ENCODE data around the gene VPS51. TPM values are rescaled to one million over a fixed set of nuclear protein-coding genes. Genes with fewer than 3 reads are reported as not detected.
"Not testable (repeated sequence)": the region's sequence is repeated elsewhere in the genome, so short reads cannot be mapped to it uniquely, and the experiment has no call there.

Gene VPS51
- total and polyA plus RNA-seq, 2 experiments from 2014 or later = 45.3 to 450 TPM

DNA sequence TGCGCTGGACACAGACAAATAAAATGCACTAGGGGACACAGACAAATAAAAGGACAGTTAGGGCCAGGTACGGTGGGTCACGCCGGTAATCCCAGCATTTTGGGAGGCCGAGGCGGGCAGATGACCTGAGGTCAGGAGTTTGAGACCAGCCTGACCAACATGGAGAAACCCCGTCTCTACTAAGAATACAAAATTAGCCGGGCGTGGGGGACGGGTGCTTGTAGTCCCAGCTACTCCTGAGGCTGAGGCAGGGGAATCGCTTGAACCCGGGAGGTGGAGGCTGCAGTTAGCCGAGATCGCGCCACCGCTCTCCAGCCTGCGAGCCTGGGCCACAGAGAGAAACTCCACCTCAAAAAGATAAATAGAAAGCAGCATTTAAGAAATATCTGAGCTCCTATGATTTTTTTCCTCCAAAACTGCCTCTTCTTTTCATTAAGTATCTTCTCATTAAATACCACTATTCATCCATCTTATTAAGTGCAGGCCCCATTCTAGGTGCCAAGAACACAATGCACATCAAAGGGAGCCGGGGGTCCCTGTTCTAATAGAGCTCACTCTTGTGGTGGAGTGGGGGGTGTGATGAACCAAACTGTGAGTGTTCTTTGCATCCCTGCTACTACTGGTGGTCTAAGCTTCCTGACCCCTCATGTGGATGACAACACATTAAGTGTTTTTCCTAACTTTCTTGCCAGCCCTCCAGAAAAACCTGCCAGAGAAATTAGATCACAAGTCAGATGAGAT is 22.3 kb downstream of the VPS51 start:
- Mint-ChIP-seq H3K27me3 (ENCODE audit: insufficient read depth, low read depth, poor library complexity) (peaks cover 41% of the 10 kb centered on the region), H3K36me3 (ENCODE audit: low read depth) (peaks cover 66% of the 10 kb centered on the region), H3K4me3 (peak overlapping the region; percentile 92), H3K4me1 (peaks cover 29% of the 10 kb centered on the region), H3K27ac (peak overlapping the region; percentile 95), H3K9me3 (no peaks in the 10 kb centered on the region; the same call in 1 of the 3 replicates)
- H3K4me2 ChIP-seq = no peak overlapping the region
- no peaks in the 10 kb centered on the region for H3K27me3 ChIP-seq (ENCODE audit: insufficient read depth)
- H4K20me1 ChIP-seq (replicated peaks; ENCODE audit: insufficient read depth) = peaks cover 12% of the 10 kb centered on the region
- peaks cover 18% of the 10 kb centered on the region for H3K36me3 ChIP-seq (ENCODE audit: insufficient read depth)
- H3K4me3 ChIP-seq = no peak overlapping the region
- DNase-seq (ENCODE audit: low spot score) (no peak), ATAC-seq (no peak)
- no peak; the same call in 1 of the 2 replicates for TF ChIP-seq POLR2AphosphoS5 (IDR thresholded peaks at IDR 0.05; ENCODE audit: low read depth)
- TF ChIP-seq NANOG (IDR thresholded peaks at IDR 0.05; ENCODE audit: borderline replicate concordance) = no peak
- no peak for TF ChIP-seq ZNF331 (CRISPR knock-in tag; IDR thresholded peaks at IDR 0.05; ENCODE audit: low read depth)
- TF ChIP-seq, protein P1, sequence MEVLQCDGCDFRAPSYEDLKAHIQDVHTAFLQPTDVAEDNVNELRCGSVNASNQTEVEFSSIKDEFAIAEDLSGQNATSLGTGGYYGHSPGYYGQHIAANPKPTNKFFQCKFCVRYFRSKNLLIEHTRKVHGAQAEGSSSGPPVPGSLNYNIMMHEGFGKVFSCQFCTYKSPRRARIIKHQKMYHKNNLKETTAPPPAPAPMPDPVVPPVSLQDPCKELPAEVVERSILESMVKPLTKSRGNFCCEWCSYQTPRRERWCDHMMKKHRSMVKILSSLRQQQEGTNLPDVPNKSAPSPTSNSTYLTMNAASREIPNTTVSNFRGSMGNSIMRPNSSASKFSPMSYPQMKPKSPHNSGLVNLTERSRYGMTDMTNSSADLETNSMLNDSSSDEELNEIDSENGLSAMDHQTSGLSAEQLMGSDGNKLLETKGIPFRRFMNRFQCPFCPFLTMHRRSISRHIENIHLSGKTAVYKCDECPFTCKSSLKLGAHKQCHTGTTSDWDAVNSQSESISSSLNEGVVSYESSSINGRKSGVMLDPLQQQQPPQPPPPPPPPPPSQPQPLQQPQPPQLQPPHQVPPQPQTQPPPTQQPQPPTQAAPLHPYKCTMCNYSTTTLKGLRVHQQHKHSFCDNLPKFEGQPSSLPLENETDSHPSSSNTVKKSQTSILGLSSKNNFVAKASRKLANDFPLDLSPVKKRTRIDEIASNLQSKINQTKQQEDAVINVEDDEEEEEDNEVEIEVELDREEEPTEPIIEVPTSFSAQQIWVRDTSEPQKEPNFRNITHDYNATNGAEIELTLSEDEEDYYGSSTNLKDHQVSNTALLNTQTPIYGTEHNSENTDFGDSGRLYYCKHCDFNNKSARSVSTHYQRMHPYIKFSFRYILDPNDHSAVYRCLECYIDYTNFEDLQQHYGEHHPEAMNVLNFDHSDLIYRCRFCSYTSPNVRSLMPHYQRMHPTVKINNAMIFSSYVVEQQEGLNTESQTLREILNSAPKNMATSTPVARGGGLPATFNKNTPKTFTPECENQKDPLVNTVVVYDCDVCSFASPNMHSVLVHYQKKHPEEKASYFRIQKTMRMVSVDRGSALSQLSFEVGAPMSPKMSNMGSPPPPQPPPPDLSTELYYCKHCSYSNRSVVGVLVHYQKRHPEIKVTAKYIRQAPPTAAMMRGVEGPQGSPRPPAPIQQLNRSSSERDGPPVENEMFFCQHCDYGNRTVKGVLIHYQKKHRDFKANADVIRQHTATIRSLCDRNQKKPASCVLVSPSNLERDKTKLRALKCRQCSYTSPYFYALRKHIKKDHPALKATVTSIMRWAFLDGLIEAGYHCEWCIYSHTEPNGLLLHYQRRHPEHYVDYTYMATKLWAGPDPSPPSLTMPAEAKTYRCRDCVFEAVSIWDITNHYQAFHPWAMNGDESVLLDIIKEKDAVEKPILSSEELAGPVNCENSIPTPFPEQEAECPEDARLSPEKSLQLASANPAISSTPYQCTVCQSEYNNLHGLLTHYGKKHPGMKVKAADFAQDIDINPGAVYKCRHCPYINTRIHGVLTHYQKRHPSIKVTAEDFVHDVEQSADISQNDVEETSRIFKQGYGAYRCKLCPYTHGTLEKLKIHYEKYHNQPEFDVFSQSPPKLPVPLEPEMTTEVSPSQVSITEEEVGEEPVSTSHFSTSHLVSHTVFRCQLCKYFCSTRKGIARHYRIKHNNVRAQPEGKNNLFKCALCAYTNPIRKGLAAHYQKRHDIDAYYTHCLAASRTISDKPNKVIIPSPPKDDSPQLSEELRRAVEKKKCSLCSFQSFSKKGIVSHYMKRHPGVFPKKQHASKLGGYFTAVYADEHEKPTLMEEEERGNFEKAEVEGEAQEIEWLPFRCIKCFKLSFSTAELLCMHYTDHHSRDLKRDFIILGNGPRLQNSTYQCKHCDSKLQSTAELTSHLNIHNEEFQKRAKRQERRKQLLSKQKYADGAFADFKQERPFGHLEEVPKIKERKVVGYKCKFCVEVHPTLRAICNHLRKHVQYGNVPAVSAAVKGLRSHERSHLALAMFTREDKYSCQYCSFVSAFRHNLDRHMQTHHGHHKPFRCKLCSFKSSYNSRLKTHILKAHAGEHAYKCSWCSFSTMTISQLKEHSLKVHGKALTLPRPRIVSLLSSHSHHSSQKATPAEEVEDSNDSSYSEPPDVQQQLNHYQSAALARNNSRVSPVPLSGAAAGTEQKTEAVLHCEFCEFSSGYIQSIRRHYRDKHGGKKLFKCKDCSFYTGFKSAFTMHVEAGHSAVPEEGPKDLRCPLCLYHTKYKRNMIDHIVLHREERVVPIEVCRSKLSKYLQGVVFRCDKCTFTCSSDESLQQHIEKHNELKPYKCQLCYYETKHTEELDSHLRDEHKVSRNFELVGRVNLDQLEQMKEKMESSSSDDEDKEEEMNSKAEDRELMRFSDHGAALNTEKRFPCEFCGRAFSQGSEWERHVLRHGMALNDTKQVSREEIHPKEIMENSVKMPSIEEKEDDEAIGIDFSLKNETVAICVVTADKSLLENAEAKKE (CRISPR knock-in tag; IDR thresholded peaks at IDR 0.05) = no peak
- TF ChIP-seq, protein P2, sequence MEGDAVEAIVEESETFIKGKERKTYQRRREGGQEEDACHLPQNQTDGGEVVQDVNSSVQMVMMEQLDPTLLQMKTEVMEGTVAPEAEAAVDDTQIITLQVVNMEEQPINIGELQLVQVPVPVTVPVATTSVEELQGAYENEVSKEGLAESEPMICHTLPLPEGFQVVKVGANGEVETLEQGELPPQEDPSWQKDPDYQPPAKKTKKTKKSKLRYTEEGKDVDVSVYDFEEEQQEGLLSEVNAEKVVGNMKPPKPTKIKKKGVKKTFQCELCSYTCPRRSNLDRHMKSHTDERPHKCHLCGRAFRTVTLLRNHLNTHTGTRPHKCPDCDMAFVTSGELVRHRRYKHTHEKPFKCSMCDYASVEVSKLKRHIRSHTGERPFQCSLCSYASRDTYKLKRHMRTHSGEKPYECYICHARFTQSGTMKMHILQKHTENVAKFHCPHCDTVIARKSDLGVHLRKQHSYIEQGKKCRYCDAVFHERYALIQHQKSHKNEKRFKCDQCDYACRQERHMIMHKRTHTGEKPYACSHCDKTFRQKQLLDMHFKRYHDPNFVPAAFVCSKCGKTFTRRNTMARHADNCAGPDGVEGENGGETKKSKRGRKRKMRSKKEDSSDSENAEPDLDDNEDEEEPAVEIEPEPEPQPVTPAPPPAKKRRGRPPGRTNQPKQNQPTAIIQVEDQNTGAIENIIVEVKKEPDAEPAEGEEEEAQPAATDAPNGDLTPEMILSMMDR (conservative IDR thresholded peaks at IDR 0.05; ENCODE audit: low read depth in 2 of 2) = no peak; a peak in 1 of 4 replicates
- no peak overlapping the region for H2AFZ ChIP-seq
- H3K9me2 ChIP-seq (ENCODE audit: insufficient read depth) = no peaks in the 10 kb centered on the region
- H3K4me1 ChIP-seq (ENCODE audit: insufficient read depth) = peaks cover 16% of the 10 kb centered on the region
- H3K79me2 ChIP-seq (replicated peaks; ENCODE audit: insufficient read depth) = peaks cover 38% of the 10 kb centered on the region
- peaks cover 38% of the 10 kb centered on the region for H3F3A ChIP-seq (replicated peaks; ENCODE audit: low read depth)
- H3K27ac ChIP-seq (ENCODE audit: low read depth) = peak overlapping the region; percentile 56

DNA sequence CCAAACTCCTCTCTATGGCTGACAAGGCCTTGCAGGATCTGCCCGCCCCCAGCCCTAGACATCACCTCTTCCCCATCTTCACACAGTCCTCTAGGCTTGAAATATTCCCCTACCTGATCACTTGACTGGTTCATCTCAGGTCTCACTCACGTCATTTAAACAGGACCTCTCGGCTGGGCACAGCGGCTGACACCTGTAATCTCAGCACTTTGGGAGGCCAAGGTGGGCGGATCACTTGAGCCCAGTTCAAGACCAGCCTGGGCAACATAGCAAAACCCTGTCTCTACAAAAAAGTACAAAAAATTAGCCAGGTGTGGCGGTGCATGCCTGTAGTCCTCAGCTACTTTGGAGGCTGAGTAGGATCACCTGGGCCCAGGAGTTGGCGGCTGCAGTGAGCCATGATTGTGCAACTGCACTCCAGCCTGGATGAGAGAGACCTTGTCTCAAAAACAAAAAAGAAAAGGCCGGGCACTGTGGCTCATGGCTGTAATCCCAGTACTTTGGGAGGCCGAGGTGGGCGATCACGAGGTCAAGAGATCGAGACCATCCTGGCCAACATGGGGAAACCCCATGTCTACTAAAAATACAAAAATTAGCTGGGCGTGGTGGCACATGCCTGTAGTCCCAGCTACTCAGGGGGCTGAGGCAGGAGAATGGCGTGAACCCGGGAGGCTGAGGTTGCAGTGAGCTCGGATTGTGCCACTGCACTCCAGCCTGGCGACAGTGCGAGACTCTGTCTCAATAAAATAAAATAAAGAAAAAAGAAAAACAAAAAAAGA is 23.1 kb downstream of the VPS51 start:
- Mint-ChIP-seq H3K27me3 (ENCODE audit: insufficient read depth, low read depth, poor library complexity) (peaks cover 38% of the 10 kb centered on the region), H3K36me3 (ENCODE audit: low read depth) (peaks cover 62% of the 10 kb centered on the region), H3K4me3 (peak overlapping the region; percentile 100), H3K4me1 (peaks cover 21% of the 10 kb centered on the region), H3K27ac (peak overlapping the region; percentile 77; the same call in 1 of the 2 replicates)
- H3K4me3 ChIP-seq; H3K9me2 ChIP-seq (ENCODE audit: insufficient read depth); H3K27me3 ChIP-seq (ENCODE audit: insufficient read depth); H3K9me3 Mint-ChIP-seq; H3K4me2 ChIP-seq; DNase-seq (ENCODE audit: low spot score); ATAC-seq; H2AFZ ChIP-seq: not testable (repeated sequence)
- Histone ChIP-seq H4K20me1 (replicated peaks; ENCODE audit: insufficient read depth) (peaks cover 13% of the 10 kb centered on the region), H3K36me3 (ENCODE audit: insufficient read depth) (peaks cover 18% of the 10 kb centered on the region), H3K27ac (ENCODE audit: low read depth) (peak overlapping the region; percentile 56; the same call in 1 of the 2 replicates), H3F3A (replicated peaks; ENCODE audit: low read depth) (peaks cover 38% of the 10 kb centered on the region), H3K4me1 (ENCODE audit: insufficient read depth) (peaks cover 11% of the 10 kb centered on the region), H3K79me2 (replicated peaks; ENCODE audit: insufficient read depth) (peaks cover 46% of the 10 kb centered on the region)
